HL-60 (cell line): ENCODE results near the gene NUDT8.

Experiments used
- CTCF ChIP-seq: IDR thresholded peaks from one replicate; pipeline ENCODE4 v1.5.1; 2011; ENCODE audit warnings: low read length, control low read depth, inconsistent platforms; ENCODE audit not compliant: insufficient read depth
- GABPA ChIP-seq: IDR thresholded peaks from 2 replicates; pipeline ENCODE4 v1.6.1; 2012; ENCODE audit warnings: low read depth
- POLR2AphosphoS5 ChIP-seq: IDR thresholded peaks from 2 replicates; pipeline ENCODE4 v1.6.1; 2012; ENCODE audit warnings: low read depth
- REST ChIP-seq: IDR thresholded peaks from 2 replicates; pipeline ENCODE4 v1.6.1; 2012; ENCODE audit warnings: low read depth; ENCODE audit not compliant: insufficient replicate concordance
- SPI1 ChIP-seq: IDR thresholded peaks from 2 replicates; pipeline ENCODE4 v1.6.1; 2012; ENCODE audit warnings: low read depth, mild to moderate bottlenecking, borderline replicate concordance

- no peak for TF ChIP-seq CTCF
- no peak for TF ChIP-seq POLR2AphosphoS5
- TF ChIP-seq SPI1: no peak
- TF ChIP-seq REST: no peak
- no peak for TF ChIP-seq GABPA
Measured at GRCh38 chr11:67617243-67617953, 12.3 kb downstream of the NUDT8 start.
